Measurements from ENCODE around the gene SH3BP2. TPM values are rescaled to one million over a fixed set of nuclear protein-coding genes. Genes with fewer than 3 reads are reported as not detected.
A peak's percentile ranks its signal among the peaks of the same experiment; 100 is the strongest.

Gene SH3BP2
- total RNA-seq, 1 donor from 2014 or later = 64.3 TPM

DNA sequence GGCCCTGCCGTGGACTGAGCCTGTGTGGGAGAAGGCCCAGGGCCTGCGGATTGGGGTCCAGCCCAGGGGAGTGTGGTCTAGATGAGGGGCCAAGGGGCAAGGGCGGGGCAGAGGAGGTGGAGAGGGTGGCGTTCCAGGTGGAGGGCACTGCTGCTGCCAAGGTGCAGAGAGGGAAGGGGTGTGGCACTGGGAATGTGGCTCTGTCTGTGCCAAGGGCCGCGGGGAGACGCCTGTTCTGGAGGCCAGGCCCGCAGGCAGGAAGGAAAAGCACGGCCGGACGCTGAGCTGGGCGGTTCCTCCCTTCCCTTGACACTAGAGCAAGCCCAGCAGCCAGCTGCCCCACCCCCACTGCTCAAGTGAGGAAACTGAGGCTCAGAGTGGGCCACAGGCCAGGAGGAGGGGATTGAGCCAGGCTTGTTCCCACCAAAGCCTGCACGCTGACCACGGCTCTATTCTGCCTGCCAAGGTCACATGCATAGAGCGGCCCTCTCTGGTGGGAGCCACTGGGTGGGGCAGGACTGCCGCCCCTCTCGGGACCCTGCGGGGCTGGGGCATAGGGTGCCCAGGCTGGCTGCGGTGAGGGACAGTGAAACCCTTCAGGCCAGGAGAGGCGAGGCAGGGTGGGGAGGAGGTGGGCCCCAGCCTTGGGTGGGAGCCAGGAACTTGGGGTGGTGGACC is 13.0 kb downstream of the SH3BP2 start:
- Mint-ChIP-seq H3K36me3 (ENCODE audit: low read depth) (no peaks in the 10 kb centered on the region), H3K27ac (no peak overlapping the region), H3K4me3 (ENCODE audit: low read depth) (no peak overlapping the region), H3K4me1 (ENCODE audit: low read depth) (peaks cover 4% of the 10 kb centered on the region), H3K27me3 (ENCODE audit: low read depth) (no peaks in the 10 kb centered on the region), H3K9me3 (no peaks in the 10 kb centered on the region)
- no peak for DNase-seq (ENCODE audit: low spot score)
- intact Hi-C loops (cut with micrococcal nuclease) = no loop called here

DNA sequence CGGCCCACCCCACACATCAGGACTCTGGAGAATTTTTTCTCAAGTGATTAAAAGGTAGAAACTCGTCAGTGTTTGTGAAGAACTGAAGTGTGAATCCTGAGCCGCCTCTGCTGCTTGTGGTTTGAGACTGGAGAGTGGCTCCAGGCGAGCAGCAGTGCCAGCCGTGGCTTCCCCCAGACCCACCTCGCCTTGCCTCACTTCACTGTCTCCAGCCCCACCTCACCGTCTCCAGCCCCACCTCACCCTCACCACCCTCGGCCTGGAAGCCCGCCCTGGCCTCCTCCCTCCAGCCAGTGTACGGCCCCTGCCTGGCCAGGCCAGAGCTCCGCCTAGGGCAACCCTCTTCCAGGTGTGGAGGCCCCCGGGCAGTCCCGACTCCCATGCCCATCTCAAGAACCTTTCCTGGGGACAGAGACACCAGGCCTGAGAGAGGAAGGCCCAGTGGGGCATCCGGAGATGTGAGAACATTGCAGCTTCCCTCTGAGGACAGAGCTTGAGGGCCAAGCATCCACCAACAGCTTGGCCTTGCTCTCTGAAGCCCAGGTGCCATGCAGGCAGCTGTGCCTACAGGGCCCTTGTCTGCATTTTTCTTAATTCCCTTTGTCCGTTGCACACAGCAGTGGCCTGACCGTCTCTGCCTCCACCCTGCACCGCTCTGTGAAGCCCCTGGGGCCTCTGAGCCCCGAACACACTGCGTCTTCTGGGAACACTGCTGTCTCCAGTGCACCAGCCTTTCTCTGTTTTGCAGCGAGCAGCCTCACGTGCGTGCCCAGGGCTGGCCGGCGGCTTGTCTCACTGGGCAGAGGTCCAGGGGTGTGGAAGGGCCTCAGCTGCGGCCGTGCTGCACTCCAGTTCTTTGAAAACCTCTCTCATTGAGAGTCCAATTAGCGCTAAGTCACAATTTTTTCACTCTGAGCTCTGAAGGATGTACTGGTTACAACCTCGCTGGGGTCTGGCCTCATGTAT is 13.8 kb downstream of the SH3BP2 start:
- peaks cover under 1% of the 10 kb centered on the region for H3K36me3 Mint-ChIP-seq (ENCODE audit: low read depth)
- no peak overlapping the region for H3K4me3 Mint-ChIP-seq (ENCODE audit: low read depth)
- H3K9me3 Mint-ChIP-seq = no peaks in the 10 kb centered on the region
- peaks cover 4% of the 10 kb centered on the region for H3K4me1 Mint-ChIP-seq (ENCODE audit: low read depth)
- intact Hi-C loops (cut with micrococcal nuclease) = no loop called here
- no peaks in the 10 kb centered on the region for H3K27me3 Mint-ChIP-seq (ENCODE audit: low read depth)
- no peak overlapping the region for H3K27ac Mint-ChIP-seq
- no peak for DNase-seq (ENCODE audit: low spot score)

DNA sequence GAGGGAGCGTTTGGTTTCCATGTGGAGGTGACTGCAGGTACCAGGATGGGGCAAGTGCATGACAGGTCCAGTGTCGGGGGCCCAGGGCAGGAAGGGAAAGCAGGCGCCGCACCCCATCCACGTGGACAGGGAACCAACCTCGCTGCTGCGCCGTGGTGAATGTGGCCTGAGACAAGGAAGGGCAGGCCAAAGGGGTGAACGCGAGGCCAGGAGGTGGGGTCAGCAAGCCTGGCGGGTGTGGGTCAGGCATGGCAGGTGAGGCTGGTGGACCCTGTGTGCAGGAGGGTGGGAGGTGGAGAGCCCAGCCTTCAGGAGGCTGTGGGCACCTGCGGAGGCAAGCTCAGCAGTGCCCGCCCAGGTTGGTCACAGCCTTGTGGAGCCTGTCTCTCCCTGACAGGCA is 14.7 kb downstream of the SH3BP2 start:
- peaks cover 8% of the 10 kb centered on the region for H3K4me1 Mint-ChIP-seq (ENCODE audit: low read depth)
- intact Hi-C loops (cut with micrococcal nuclease) = no loop called here
- no peak overlapping the region for H3K27ac Mint-ChIP-seq
- peaks cover 6% of the 10 kb centered on the region for H3K36me3 Mint-ChIP-seq (ENCODE audit: low read depth)
- no peak for DNase-seq (ENCODE audit: low spot score)
- no peaks in the 10 kb centered on the region for H3K9me3 Mint-ChIP-seq
- H3K27me3 Mint-ChIP-seq (ENCODE audit: low read depth) = no peaks in the 10 kb centered on the region
- H3K4me3 Mint-ChIP-seq (ENCODE audit: low read depth) = no peak overlapping the region

DNA sequence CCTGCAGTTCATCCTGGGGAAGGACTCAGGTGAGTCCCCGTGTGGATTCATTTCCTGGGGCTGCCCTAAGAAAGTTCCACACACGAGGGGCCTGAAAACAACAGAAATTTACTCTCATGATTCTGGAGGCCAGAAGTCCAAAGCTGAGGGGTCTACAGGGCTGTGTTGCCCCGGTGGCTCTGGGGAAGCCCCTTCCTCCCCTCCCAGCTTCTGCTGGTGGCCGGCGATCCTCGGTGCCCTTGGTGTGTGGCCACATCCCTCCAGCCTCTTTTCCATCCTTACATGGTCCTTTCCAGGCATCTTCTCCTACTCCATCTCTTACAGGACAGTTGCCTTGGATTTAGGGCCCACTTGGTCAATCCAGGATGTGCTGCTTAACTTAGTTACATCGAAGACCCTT is 15.1 kb downstream of the SH3BP2 start:
- Mint-ChIP-seq H3K9me3 (no peaks in the 10 kb centered on the region), H3K36me3 (ENCODE audit: low read depth) (peaks cover 10% of the 10 kb centered on the region), H3K27me3 (ENCODE audit: low read depth) (no peaks in the 10 kb centered on the region), H3K4me3 (ENCODE audit: low read depth) (no peak overlapping the region), H3K4me1 (ENCODE audit: low read depth) (peaks cover 9% of the 10 kb centered on the region), H3K27ac (no peak overlapping the region)
- DNase-seq (ENCODE audit: low spot score) = no peak
- intact Hi-C loops (cut with micrococcal nuclease) = no loop called here

DNA sequence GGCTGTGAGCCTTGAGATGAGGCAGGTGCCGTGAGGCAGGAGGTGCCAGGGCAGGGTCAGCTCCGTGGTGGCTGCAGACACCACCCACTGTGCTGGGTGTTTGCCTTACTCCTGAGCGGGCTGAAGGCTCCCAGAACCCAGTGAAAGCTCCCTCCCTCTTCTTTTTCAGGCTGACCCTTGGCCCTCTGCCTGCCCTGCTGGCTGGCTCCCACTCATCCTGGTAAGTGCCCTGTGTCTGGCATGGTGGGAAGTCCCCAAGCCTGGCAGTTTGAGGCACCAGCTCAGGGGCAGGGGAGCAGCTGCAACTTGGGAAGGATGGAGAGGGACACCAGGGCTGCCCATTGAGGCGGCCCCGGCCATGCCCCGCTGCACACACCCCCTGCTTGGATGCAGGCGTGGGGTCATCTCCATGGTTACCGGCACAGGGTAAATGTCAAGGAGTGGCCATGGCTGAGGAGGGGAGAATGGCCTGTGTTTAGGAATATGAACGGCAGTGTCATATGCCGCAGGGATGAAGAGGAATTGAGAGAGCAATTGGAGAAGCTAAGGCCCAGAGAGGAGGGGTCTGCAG is 16.8 kb downstream of the SH3BP2 start:
- intact Hi-C loops (cut with micrococcal nuclease) = loop anchor here (5.0 kb wide), 1 partner anchor 38 kb away; no protein-coding TSS in a partner anchor
- Mint-ChIP-seq H3K36me3 (ENCODE audit: low read depth) (peaks cover 23% of the 10 kb centered on the region), H3K27ac (no peak overlapping the region), H3K4me3 (ENCODE audit: low read depth) (peak overlapping the region; percentile 8), H3K27me3 (ENCODE audit: low read depth) (no peaks in the 10 kb centered on the region), H3K9me3 (no peaks in the 10 kb centered on the region), H3K4me1 (ENCODE audit: low read depth) (peaks cover 23% of the 10 kb centered on the region)
- no peak for DNase-seq (ENCODE audit: low spot score)

DNA sequence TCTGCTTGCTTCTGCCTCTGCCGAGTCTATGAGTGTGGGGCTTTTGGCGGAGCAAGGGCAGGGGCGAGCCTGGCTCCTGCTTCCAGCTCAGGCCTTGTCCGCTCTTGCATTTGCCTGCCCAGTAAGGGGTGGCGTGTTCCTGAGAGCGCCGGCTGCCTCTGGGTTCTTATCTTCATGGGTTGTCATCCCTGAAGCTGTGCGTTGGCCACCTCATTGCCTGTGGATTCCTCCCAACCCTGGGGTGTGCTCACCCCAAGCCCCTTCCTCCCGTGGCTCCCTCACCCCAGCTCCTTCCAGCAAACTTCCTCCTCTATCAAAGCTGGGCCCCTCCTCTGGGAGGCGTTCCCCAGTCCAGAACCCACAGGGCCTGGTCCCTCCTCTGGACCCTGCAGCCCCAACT is 17.5 kb downstream of the SH3BP2 start:
- no peaks in the 10 kb centered on the region for H3K27me3 Mint-ChIP-seq (ENCODE audit: low read depth)
- H3K36me3 Mint-ChIP-seq (ENCODE audit: low read depth) = peaks cover 23% of the 10 kb centered on the region
- no peak for DNase-seq (ENCODE audit: low spot score)
- no peak overlapping the region for H3K27ac Mint-ChIP-seq
- peaks cover 24% of the 10 kb centered on the region for H3K4me1 Mint-ChIP-seq (ENCODE audit: low read depth)
- H3K9me3 Mint-ChIP-seq = no peaks in the 10 kb centered on the region
- intact Hi-C loops (cut with micrococcal nuclease) = loop anchor here (5.0 kb wide), 1 partner anchor 37 kb away; no protein-coding TSS in a partner anchor
- no peak overlapping the region for H3K4me3 Mint-ChIP-seq (ENCODE audit: low read depth)

DNA sequence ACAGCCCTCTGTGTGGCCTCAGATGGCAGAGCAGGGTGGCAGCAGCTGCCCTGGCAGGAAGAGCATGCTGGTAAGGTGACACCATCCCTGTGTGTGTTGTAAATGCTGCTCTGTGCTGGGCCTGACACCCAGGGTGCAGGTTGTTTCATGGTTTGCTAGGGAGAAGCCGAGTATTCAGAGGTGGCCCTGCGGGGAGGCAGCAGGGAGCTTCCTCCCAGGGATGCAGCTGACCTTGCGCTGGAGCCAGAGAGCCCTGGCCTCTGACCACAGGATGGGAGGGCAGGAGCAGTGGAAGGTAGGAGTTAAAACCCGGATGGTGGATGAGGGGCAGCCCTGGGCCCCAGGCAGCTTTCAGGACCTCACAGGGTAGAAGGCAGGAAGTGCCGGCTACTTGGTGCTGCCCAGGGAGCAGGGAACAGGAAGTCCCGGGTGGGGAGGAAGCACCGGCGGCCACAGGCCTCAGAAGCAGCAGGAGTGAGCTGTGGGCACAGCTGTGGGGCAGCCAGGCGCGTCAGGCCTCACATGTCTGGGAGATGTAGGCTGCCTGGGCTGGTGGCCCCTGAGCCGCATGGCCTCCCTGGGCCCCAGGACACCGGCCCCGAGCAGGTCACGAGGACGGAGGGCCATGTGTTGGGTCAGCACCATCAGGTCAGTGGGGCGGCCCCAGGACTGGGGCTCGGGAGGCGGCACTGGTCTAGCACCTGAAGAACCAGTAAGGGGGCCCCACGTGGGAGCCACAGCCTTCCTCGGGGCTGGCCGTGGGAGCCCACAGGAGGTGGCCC is 19.1 kb downstream of the SH3BP2 start:
- peak; percentile 60 for DNase-seq (ENCODE audit: low spot score)
- no peaks in the 10 kb centered on the region for H3K9me3 Mint-ChIP-seq
- peak overlapping the region; percentile 98 for H3K27ac Mint-ChIP-seq
- intact Hi-C loops (cut with micrococcal nuclease) = loop anchor here (1.0 to 5.0 kb wide), 3 partner anchors 14 to 47 kb away; no protein-coding TSS in a partner anchor
- H3K4me1 Mint-ChIP-seq (ENCODE audit: low read depth) = peaks cover 37% of the 10 kb centered on the region
- H3K36me3 Mint-ChIP-seq (ENCODE audit: low read depth) = peaks cover 30% of the 10 kb centered on the region
- peak overlapping the region; percentile 96 for H3K4me3 Mint-ChIP-seq (ENCODE audit: low read depth)
- H3K27me3 Mint-ChIP-seq (ENCODE audit: low read depth) = no peaks in the 10 kb centered on the region

DNA sequence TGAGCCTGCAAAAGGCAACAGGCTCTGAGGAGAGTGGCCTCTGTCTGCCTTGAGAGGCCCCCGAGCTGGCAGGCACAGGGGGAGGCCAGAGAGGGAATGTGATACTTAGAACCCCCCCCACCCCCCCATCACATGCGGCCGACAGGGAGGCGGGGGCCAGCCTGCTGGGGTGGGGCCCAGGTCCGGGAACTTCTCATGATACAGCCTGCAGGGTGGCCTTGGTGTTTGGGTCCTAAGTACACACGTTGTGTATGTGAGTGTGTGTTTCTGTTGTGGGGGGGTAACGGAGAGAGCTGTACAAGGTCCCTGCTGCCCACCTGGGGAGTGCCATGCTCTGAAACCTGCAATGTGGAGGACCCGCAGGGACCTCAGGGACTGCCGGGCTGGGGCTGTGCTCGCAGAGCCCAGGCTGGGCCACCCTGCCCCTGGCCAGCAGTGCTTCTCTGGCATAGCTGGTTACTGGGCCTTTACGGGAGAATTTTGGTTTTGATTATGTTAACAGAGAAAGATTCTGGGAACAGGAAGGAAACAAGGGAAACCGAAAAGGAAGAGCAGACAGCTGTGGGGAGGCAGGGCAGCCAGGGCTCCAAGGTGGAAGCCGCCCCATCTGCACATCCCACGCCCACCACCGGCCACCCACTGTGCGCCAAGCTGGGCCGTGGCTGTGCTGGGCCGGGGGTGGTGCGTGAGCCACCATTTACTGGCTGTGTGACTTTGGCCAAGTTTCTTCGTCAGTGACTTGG is 19.9 kb downstream of the SH3BP2 start:
- H3K4me3 Mint-ChIP-seq (ENCODE audit: low read depth) = peak overlapping the region; percentile 96
- H3K4me1 Mint-ChIP-seq (ENCODE audit: low read depth) = peaks cover 43% of the 10 kb centered on the region
- H3K9me3 Mint-ChIP-seq = no peaks in the 10 kb centered on the region
- intact Hi-C loops (cut with micrococcal nuclease) = loop anchor here (1.0 to 5.0 kb wide), 3 partner anchors 14 to 48 kb away; no protein-coding TSS in a partner anchor
- no peaks in the 10 kb centered on the region for H3K27me3 Mint-ChIP-seq (ENCODE audit: low read depth)
- no peak for DNase-seq (ENCODE audit: low spot score)
- peak overlapping the region; percentile 98 for H3K27ac Mint-ChIP-seq
- peaks cover 34% of the 10 kb centered on the region for H3K36me3 Mint-ChIP-seq (ENCODE audit: low read depth)

DNA sequence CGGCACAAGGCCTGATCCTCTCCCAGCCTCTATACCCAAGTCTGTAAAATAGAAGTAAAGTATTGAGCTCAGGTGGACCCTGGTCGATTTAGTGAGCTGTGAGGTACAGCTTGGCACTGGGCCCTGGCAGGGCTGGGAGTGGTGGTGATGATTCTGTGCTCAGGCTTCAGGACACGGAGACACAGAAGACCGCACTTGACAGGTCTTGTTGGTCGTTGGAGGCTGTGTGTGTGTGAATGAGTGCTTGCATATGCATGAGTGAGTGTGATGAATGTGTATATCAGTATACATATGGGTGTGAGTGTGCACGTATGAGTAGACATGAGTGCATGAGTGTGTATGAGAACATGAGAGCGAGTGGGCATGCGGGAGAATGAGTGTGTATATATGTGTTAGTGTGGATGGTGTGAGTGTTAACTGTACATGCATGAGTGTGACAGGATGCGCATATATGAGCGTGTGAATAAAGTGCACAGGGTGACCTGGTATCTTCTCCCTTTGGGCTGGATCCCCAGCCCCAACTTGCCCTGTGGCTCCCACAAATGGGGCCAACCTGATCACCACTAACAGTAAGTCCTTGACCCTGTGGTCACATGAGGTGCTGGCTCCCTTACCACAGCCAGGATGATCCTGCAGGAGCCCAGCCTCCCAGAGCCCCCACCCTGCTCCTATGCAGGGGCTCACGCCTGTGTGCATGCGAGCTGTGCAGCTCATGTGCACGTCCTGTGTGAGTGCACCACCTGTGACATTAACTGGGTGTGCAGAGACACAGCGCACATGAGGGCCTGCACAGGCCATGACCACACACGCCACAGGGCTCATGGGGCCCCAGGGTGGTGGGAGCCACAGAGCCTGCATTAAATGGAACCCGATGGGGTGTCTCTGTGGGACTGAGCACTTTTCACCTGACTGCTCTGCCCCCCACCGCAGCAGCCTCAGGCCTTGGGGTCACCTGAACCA is 20.8 kb downstream of the SH3BP2 start:
- Mint-ChIP-seq H3K4me1 (ENCODE audit: low read depth) (peaks cover 43% of the 10 kb centered on the region), H3K4me3 (ENCODE audit: low read depth) (peak overlapping the region; percentile 96), H3K27ac (peak overlapping the region; percentile 79), H3K36me3 (ENCODE audit: low read depth) (peaks cover 34% of the 10 kb centered on the region), H3K27me3 (ENCODE audit: low read depth) (no peaks in the 10 kb centered on the region), H3K9me3 (no peaks in the 10 kb centered on the region)
- intact Hi-C loops (cut with micrococcal nuclease) = loop anchor here (2.0 to 5.0 kb wide), 2 partner anchors 34 to 49 kb away; no protein-coding TSS in a partner anchor
- DNase-seq (ENCODE audit: low spot score) = no peak

DNA sequence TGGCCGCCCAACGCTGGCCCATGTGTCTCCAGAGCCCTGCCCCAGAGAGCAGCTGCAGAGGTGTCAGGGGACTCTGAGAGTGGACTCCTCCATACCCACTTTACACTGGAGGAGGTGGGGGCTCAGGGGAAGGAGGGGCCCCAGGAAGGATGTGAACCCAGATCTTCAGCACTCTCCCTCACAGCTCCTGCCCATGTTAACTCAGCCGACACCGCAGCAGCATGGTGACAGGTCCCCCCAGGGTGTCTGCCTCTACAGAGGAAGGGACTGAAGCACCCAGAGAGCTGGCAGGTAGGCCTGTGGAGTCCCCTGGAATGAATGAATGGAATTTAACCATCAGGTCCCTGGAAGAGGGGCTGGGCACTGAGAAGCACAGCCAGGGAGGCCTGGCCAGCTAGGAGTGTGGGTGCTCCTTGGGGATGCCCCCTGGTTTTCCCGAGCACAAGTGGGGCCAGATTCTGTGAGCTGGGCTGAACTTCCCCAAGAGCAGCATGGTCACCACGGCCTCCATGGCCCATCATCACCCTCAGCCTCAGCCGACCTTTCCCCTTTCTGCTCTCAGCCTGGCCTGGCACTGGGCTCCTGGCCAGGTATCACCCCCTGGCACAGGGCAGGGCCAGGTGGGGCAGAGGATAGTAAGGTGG is 21.9 kb downstream of the SH3BP2 start:
- peaks cover 39% of the 10 kb centered on the region for H3K36me3 Mint-ChIP-seq (ENCODE audit: low read depth)

More for the DNA sequence above, 21.9 kb downstream of the SH3BP2 start:
- no peak overlapping the region for H3K27ac Mint-ChIP-seq
- H3K27me3 Mint-ChIP-seq (ENCODE audit: low read depth) = no peaks in the 10 kb centered on the region
- intact Hi-C loops (cut with micrococcal nuclease) = loop anchor here (5.0 kb wide), 1 partner anchor 33 kb away; no protein-coding TSS in a partner anchor
- H3K9me3 Mint-ChIP-seq = no peaks in the 10 kb centered on the region
- H3K4me3 Mint-ChIP-seq (ENCODE audit: low read depth) = no peak overlapping the region
- DNase-seq (ENCODE audit: low spot score) = no peak
- H3K4me1 Mint-ChIP-seq (ENCODE audit: low read depth) = peaks cover 48% of the 10 kb centered on the region

Measured in activated T-helper 2 cell treated with anti-CD3 and anti-CD28 coated beads, Interferon-gamma antibody, Interleukin-2, Interleukin-4, amounts not matched to agents 10 μg/mL and 5 μg/mL and 100 μg/mL, durations not matched to agents 14 hours and 24 hours and 36 hours (primary cell).